Ishikawa (cell line): ENCODE results near the gene MDFIC.

Source experiments
- FOXM1 ChIP-seq: IDR thresholded peaks from 2 replicates; pipeline ENCODE4 v1.6.1; 2012; ENCODE audit warnings: low read depth, borderline replicate concordance
- YY1 ChIP-seq: IDR thresholded peaks from 2 replicates; pipeline ENCODE4 v1.6.1; 2012; ENCODE audit warnings: low read depth
- TF ChIP-seq, protein P1 (sequence below): IDR thresholded peaks from 2 replicates; pipeline ENCODE4 v1.6.1; 2012
- TF ChIP-seq, protein P2 (sequence below): IDR thresholded peaks from 2 replicates; pipeline ENCODE4 v1.6.1; 2012

GRCh38 chr7:114932991-114933390 is 11.1 kb downstream of the MDFIC start:
- TF ChIP-seq, protein P1, sequence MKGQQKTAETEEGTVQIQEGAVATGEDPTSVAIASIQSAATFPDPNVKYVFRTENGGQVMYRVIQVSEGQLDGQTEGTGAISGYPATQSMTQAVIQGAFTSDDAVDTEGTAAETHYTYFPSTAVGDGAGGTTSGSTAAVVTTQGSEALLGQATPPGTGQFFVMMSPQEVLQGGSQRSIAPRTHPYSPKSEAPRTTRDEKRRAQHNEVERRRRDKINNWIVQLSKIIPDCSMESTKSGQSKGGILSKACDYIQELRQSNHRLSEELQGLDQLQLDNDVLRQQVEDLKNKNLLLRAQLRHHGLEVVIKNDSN: no peak
- no peak for TF ChIP-seq FOXM1
- no peak for TF ChIP-seq YY1
- TF ChIP-seq, protein P2, sequence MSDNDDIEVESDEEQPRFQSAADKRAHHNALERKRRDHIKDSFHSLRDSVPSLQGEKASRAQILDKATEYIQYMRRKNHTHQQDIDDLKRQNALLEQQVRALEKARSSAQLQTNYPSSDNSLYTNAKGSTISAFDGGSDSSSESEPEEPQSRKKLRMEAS: no peak
